TTC549 (cell line): Measurements from ENCODE around the gene NPR2.

Experiments used
- FAIRE-seq: peaks from 2 replicates; lab custom pipeline; 2012; peaks lifted over from hg19 to GRCh38; lab: Jason Lieb, UNC

The NPR2 gene

DNA sequence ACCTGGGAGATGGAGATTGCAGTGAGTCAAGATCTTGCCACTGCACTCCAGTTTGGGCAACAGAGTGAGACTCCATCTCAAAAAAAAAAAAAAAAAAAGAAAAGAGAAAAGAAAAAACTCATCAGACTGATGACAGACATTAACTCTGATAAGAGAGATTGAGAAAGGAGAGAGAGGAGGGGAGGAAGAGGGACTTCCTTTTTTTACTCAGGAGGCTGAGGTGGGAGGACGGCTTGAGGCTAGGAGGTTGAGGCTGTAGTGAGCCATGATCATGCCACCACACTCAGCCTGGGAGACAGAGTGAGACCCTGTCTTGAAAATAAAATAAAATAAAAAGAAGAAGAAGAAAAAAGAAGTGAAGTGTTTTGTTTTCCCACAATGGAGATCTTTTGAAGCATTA is 27.6 kb upstream of the NPR2 start:
- no peak for FAIRE-seq

GRCh38 chr9:35766997-35767396 is 24.4 kb upstream of the NPR2 start:
- FAIRE-seq, result no peak

DNA sequence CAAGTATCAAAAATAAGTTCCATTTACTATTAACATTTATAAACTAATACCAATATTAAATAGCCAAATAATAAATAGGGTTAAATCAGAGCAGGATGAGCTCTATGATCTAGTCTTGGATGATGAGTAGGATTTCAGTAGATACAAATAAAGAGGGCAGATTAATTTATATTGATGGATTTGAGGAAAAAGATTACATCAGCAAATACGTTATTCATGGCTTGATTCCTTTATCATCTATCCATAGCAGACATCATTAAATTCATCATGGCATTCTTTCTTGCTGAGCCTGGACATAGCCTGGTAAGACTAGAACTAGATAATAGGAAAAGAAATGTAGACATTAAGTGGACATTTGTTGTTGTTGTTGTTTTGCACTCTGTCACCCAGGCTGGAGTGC is 23.9 kb upstream of the NPR2 start:
- FAIRE-seq, result no peak

DNA sequence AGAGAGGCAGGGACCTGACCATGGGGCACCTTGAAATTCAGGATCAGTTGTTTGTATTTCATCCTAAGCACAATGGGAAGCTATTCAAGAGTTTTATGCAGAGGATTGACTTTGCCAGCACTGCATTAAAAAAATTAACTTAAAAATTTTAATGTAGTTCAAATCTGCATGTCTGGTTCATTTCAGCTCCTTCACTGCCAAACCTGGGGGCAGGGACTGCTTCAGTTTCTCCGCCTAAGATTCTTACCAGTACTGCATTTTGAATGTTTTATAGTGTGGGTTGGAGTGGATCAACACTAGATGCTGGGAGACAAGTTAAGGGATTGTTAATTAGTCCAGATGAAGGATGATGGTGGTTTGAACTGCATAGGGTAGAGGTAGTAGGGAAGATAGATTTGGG is 21.6 kb upstream of the NPR2 start:
- FAIRE-seq, result no peak

- FAIRE-seq, result no peak
Measured at GRCh38 chr9:35771075-35771433, 20.3 kb upstream of the NPR2 start.

GRCh38 chr9:35771534-35771933 is 19.9 kb upstream of the NPR2 start:
- no peak for FAIRE-seq

- no peak for FAIRE-seq
Measured at GRCh38 chr9:35771943-35772342, 19.4 kb upstream of the NPR2 start.

- FAIRE-seq, result no peak
Measured at GRCh38 chr9:35774907-35775635, 16.3 kb upstream of the NPR2 start.

DNA sequence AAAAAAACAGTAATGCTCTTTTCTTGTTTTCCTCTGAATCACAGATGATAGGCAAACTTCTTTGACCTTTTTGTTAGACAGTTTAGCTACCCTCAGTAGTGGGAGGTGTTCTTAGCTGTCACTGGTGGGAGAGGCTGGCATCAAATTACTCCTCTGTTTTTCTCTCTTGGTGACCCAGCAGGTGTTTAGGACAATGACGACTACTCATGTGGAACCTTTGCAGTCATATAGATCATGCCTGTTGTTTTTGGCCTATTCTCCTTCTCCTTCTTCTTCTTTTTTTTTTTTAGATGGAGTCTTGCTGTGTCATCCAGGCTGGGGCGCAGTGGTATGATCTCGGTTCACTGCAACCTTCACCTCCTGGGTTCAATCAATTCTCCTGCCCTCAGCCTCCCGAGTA is 15.4 kb upstream of the NPR2 start:
- no peak for FAIRE-seq

- FAIRE-seq, result no peak
Measured at GRCh38 chr9:35778496-35778895, 12.9 kb upstream of the NPR2 start.

DNA sequence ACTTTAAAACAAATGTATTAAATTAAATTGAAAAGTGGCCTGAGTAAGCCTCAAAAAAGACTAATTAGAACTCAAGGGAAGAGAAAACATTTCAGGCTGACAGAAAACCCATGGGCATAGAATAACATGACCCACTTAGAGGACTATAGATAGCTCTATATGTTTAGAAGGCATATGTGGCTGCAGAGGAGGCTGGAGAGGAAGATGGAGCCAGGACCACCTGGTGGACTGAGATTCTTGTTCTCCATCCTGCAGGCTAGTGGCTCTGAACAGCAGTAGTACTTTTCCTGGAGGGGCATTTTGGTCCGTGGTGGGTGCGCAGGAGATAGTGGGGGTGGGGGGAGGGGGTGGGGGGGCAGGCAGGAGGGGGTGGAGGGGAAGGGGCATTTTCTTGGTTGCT is 10.3 kb upstream of the NPR2 start:
- no peak for FAIRE-seq

DNA sequence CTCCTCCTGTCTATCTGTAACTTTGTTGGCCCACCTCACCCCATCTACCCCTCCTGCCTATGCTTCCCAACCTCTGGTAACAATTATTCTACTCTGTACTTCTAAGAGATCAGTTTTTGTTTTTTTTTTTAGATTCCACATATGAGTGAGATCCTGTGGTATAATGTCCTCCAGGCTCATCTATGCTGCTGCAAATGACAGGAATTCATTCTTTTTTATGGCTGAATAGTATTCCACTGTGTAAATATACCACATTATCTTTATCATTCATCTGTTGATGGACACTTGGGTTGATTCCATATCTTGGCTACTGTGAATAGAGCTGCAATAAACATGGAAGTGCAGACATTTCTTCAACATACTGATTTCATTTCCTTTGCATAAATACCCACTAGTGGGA is 8.0 kb upstream of the NPR2 start:
- FAIRE-seq, result no peak

DNA sequence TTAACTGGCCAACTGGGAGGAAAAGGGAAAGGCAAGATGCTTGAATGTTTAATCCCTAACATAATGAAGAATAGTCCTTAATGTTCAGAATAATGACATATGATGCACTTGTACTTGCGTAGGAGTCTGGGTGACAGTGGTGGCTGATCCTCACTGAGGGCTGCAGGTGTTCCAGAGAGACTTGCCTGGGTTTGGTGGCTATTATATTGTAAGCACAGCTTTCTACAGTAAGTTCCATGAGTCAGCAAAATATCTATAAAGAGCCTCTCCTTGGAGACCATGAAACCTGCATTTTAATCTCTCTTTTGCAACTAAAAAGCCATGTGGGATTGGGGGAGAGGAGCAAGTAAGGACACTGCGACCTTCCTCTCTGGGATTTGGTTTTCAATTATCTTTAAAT is 1.9 kb upstream of the NPR2 start:
- FAIRE-seq, result no peak

DNA sequence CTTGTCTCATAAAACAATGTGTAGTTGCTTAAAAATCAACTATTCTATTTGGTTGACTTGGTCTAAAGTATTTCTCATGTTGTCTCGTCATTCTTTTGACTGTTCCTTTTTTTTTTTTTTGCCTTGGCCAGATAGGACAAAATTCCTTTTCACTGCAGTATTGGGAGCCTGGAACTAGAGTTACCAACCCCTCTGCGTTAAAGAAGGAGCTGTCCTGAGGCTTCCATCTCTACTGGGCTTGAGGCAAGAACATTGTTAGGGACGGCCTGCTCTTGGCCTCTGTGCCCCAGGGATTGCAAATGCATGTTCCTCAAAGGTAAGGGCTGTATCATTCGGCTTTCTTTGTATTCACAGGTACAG is 1.4 kb upstream of the NPR2 start:
- FAIRE-seq, result no peak

DNA sequence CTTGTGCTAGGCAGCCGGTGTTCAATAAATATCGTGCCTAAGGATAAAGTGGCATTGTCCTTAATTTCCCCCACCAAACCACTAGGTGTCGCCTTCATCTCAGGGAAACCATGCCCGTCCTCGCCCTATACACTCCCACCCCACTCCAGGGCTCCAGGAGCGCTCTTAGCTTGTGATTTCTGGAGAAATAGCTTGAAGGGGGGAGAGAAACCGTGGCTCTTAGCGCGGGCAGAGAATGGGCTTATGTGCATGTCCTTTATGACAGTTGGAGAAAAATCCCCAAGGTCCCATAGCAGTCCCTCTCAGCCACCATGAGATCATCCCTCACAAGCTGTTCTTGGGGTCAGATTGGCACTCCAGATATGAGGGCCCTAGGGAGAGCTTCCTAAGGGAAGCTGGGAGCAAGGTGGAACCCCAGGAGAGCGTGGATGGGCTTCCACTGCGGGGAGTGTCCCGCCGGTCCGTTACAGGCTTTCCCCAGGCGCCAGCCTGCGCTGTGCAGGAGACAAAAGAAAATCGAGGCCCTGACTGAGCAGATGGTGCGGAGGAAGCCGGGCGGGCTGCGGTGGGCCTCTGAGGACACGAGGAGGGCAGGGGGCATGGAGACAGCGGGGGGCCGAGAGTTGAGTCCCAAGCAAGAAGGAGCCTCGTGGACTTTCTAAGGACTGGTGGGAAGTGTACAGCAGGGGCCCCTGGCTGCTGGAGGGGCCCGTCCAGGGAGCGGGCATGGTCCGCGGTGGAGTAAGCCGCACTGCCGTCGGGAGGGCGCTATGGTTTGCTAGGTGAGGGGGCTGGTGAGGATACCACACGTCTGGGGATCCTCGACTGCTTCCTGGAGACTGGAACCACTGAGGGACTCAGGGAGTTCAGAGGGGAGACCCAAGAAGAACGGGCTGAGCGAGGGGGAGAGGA is 750 bp upstream of the NPR2 start:
- peak; percentile 83 for FAIRE-seq

- no peak for FAIRE-seq
Measured at GRCh38 chr9:35792024-35792813, 828 bp downstream of the NPR2 start.

GRCh38 chr9:35792826-35793225 is 1.4 kb downstream of the NPR2 start:
- FAIRE-seq, result no peak

- no peak for FAIRE-seq
Measured at GRCh38 chr9:35793461-35793860, 2.1 kb downstream of the NPR2 start.

- no peak for FAIRE-seq
Measured at GRCh38 chr9:35795695-35796094, 4.3 kb downstream of the NPR2 start.

DNA sequence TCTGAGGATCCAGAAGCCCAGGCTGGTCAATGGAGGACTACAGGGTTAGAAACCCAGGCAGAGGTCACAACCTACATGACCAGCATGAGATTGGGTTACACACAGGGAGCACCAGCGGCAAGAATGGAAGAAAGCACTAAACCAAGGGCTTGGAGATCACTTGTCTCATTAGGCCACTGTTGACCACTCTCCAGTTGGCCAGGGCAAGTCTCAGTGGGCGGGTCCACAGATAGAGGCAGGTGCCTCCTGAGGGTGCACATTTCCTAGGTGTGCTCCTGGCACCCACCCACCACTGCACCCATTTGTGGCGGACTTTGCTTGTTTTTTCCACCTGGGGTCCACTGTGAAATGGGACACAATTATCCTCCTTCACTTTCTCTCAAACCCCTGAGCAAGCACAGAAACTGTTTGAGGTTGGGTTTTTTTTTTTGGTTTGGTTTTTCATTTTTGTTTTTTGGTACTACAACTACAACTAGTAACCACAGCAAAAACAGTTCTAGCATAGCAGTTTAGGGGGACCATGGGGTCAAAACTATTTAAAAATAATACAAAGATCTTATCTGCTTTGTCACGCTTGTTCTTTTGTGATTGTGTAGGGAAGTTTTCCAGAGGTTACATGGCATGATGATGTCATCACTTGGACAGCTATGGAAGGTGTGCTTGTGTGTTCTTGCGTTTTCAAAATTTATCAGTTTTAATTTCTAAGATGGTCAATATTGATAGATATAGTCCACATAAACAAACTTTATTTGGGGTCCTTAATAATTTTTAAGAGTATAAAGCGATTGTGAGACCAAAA is 6.1 kb downstream of the NPR2 start:
- no peak for FAIRE-seq

GRCh38 chr9:35798658-35799374 is 7.4 kb downstream of the NPR2 start:
- no peak for FAIRE-seq

GRCh38 chr9:35800530-35800929 is 9.1 kb downstream of the NPR2 start:
- no peak for FAIRE-seq
